ENCODE measurements around the gene SPDYE4.

DNA sequence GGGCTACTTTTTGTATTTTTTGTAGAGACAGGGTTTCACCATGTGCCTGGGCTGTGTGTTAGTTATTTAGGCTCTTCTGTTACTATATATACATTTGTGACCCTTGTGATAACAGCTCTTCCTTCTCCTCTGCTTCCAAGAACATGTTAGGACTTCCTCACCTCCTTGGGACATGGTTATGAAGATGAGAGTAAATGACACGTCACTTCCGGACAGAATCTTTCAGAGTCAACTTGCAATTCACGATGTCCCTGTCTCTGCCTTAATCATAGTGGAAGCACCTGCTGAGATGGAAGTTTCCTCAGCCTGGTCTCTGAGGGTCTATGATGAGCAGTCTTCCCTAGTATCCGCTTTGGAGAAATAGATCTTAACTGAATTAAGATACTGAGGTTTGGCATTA lies 56.6 kb downstream of the SPDYE4 start:
- TF ChIP-seq POLR2AphosphoS5 (IDR thresholded peaks at IDR 0.05; ENCODE audit: low read depth, low read length) (no peak), TAF1 (IDR thresholded peaks at IDR 0.05; ENCODE audit: borderline replicate concordance, low read depth, low read length) (no peak), POLR2A (IDR thresholded peaks at IDR 0.05; ENCODE audit: low read depth, low read length) (no peak)

All from GM12892 (cell line).